Activated naive CD4-positive, alpha-beta T cell treated with anti-CD3 and anti-CD28 coated beads, Interleukin-2, amount 50 U/mL, for 16 hours (primary cell): ENCODE results near the gene FANCC.

Experiments used
- DNase-seq: peaks from one replicate; pipeline ENCODE4 v3.0.0-alpha.2; 2020

FANCC gene

DNA sequence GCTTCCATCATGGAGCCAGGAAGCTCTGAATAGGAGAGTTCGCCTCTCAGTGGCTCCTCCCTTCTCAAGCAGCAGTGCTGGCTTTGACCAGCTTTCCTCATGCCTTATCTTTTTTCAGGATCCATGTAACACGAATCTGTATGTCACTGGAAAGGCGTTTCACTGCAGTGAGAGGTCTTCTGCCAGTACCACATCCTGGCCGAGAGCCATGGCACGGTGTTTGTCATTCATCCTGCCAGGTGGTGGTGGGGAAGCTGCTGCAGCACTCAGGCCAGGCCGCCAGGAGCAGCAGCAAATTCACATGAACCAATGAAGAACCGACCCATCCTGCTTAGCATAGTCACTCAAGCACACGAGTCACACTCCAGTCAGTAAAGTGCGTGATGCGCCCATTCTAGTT lies 179.0 kb downstream of the FANCC start:
- DNase-seq: no peak

DNA sequence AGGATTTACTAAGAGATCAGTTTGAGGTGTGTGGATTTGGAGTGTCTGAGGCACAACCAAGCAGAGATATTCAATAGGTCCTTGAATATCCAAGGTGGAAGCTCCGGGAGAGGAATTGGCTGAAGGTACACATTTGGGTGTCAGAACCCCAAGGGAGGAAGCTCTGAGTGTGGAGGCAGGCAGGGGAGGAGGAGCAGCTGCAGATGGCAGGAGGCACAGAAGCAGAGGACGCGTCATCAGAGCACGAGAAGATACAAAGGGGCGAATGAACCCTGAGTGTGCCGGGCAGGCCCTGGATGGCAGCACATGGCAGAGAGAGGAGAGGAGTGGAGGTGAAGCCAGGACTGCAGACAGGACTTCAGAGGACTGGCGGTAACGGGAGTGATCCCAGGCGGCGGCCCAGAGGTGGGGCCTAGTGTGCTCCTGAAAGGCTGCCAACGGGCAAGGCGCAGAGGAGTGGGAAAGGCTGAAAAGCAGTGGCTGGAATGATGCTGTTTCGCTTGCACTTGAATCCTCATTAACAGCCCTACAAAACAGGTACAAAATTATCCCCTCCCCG lies 179.8 kb downstream of the FANCC start:
- no peak for DNase-seq

DNA sequence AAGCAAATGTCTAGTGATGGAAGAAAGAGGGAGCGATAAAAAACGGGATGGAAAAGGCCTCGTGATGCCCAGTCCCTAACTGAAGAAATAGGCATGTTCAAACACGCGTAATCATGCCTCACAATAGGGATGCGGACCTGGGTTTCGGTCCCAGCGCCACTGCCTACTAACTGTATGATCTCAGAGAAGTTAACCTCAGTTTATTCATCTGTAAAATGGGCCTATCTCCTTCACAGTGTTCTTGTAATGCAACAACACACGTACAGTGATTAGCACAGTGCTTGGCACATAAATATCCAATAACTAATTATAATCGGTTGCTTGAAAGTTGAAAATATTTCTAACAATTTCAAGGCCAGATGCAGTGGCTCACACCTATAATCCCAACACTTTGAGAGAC lies 181.8 kb downstream of the FANCC start:
- no peak for DNase-seq

DNA sequence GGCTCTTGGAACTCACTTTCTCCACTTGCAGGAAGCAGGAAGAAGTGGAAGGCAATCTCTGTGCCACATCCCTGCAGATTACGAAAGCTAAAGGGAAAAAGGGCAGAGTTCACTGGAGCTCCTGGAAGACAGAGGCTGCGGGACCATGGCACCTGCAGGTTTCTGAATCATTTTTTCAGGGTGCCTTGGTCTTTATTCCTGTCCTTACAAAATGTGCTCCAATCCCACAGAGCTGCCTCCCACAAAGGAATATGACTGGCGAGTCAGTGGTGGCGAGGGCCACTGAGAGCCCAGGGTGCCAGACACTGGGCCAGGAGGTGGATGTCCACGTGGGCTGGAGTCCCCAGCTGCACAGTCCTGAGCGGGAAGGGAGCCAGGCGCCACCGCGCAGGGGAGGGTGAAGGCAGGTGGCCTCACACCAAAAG lies 183.0 kb downstream of the FANCC start:
- no peak for DNase-seq

DNA sequence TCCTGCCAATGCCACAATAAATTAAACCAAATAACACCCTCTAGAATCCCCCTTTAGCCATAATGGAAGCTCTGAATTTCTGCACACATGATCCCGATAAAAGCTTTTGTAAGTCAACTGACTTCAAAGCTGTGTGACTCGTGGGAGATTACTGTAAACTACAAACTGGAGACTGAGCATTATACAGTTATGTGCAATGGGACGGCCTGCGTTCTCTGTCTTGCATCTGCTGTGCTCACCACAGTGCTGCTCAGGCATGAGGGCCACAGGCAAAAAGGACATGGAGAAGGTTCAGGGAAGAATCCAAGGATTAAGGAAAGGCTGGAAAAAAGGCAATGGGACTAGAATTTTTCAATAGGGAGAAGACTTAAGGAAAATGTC lies 184.2 kb downstream of the FANCC start:
- no peak for DNase-seq

DNA sequence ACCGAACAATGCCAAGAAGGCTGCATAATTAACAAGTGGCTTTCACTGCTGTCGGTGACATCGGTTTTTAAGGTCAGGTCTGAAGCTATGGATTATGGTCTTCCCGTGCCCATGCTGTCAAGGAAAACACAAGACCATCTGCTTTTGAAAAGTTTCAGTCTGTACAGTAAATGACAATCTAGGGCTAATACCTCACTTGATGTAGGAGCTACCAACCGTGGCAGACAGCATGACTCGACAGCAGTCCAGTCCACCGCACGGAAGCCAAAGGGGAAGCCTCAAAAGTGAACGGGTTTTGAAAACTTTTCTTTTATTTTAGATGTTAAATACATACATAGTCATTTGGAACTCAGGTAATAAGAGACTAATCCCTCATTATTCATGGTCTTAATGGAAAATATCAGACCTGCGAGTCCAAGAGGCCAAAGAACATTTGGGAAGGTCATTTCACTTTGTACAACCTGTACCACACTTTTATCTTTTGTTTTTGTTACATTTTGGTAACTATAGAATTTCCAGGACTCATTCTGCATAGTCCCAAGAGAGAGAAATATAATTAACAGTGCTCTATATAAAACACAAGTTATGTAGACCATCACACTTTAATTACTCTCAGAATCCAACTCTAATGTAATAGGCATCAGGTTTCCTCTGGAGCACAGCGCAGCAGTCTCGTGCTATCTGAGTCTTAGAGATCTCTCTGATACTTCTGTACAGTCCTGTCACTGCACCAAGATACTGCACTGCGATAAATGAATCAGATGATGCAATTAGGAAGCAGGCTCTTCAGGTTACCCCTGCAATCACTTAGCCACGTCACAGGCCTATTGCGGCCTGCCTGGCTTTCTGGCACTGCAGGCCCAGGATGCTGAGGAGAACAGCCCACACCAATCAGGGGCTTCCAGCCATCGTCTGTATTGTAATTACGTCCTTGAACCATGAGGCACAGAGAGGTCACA lies 184.9 kb downstream of the FANCC start:
- DNase-seq: no peak

DNA sequence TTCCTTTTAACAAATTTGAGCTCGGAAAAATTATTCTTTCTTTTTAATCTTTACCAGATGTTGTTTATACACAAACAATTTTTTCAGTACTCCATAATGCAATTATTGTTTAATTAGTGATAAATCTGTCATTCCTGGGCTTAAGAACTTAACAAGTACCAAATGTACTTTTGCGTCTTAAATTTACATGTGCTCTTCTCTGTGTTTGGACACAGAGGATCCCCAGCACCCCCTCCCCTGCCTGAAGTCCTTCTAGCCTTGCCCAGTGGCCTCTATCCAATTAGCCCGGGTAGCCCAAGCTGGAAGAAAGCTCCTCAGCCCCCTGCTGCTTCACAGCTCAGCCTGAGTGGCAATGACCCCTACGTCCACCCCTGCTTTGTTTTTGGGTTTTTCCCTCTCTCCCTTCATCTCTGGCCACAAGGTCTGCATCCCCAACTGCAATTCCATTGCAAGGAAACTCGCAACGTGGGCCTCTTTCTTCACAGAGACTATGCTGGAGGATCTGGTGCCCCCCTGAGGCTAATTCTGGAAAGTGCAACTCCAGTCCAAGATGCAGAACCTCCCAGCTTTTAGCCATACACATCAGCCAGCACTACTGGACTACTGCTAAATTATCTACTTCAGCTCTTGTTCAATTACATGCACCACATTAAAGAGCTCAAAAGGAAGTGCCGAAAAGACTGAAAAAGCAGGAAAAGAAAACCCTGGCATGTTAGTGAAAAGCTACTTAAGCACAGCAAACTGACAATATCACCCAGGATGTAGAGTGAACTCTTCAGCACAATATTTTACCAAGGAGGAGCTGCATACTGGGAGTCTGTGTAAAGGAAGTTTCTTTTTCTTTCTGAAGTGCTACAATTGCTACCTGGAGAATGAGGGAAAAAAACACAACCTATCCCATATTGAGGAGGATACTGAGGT lies 186.2 kb downstream of the FANCC start:
- peak; percentile 38 for DNase-seq

DNA sequence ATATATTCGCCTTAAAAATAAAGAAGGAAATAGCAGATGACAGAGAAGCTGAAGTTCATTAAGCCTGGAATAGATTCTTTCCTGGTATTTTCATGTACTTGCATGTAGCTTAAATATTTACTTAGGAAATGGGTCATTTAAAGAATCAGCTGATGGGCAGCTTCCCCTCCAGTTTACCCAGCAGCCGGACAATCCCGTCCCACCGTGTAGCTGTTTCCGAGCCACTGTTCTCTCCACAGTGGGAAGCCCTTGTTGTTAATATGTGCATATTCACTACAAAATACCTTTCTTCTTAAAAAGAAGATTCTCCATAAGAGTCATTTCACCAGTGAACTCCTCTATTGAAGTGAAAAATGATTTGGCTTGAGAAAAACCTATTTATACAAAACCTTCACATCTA lies 187.0 kb downstream of the FANCC start:
- no peak for DNase-seq

DNA sequence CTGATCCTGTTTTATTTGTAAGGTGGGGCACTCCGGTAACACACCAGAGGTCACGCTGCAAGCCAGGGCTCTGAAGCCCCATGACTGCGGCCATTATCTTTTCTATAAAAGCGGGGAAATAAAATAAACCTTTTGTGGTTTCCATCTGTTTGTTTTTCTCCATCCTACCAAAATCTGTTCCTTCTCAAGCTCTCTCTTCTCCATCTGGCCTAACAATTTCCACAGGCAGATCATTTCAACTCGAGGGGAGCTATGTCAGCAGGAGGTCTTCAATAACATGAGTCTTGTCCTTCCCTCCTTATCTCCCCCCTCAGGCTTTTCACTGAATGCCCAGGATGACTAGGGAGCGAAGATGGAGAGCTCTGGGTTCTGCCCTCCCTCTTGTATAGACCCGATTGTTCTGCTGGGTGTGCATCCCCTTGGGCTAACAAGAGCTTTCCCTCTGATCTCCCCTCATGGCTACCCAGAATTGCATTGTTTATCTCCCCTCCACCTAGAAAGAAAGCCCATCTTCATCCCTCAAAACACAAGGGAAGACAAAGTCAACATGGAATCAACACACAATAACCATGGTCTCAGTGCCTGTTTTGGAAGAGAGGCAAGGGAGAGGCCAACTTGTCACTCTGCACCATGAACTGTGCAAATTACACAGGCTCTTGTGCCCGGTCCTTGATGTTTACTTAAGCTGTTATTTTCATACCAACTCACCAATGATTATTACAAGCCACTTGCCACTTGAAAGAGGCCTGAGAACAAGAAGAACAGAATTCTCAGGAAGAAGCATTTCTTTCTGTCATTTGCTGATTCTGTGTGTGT lies 187.8 kb downstream of the FANCC start:
- no peak for DNase-seq

DNA sequence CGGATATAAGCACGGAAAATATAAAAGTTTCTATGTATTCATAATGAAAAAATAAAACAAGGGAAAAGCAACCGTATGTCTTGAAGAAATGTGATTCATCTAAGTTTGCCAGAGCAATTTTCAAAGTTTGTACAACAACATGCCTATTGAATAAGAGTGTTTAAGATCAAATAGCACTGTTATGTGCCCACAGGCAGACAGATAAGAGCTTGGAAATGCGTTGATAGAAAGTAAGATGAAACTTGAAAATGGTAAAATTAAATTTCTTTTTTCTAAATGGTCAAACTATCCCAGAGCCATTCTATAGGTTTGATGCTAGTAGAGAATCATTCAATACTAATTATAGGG lies 189.4 kb downstream of the FANCC start:
- DNase-seq: no peak

DNA sequence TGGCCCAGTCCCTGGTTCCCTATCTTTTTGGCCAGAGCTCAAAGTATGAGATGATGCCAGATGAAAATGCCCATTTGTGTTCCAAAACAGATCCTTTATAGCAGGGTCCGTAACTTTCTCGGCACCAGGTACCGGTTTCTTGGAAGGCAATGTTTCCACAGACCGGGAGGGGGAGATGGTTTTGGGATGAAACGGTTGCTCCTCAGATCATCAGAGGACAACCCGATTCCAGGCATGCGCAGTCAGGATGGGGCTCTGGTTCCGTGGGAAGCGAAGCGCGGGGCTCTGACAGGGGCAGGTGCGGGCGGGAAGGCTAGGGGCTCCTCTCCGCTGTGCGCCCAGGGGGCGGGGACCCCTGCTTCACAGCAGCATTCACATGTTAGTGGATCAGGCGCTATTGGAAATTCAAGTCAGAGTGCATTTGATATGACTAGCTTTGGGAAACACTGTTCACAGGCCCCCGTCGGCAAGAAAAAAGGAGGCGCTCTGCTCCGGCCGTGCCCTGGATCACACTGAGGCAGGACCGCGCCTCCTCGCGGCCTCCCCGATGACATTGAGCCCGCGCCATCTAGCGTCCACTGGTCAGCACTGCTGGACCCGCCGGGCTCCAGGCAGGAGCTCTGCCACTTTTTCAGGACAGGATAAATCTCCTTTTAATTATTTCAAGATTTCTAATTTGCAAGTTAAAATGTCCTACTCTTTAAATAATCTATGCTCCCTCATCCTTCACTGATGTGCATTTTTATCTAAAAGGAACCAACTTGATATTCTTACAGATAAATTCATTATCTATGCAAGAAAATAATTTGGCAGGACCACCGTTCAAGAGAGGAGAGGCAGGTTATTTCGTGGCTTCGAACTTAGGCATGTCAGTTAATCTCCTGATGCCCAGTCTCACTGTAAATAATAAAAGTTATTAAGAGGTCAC lies 190.0 kb downstream of the FANCC start:
- DNase-seq: peak; percentile 71

DNA sequence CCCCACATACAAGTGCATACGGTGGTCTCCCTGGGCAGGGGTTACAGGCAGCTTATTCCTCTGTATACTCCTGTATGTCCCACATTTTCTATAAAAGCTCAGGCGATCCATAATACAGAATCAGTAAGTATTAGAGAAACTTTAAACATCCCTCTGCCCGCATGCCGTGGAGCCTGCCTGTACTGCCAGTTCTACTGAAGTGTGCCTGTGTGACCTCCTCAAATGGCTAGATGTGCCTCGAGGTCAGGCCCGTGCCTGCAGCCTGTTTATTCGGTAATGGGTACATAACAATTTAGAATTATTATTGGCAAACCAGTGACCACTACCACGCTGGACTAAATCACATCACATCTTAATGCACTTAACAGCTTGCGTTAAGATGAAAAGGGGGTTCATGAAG lies 190.8 kb downstream of the FANCC start:
- no peak for DNase-seq

DNA sequence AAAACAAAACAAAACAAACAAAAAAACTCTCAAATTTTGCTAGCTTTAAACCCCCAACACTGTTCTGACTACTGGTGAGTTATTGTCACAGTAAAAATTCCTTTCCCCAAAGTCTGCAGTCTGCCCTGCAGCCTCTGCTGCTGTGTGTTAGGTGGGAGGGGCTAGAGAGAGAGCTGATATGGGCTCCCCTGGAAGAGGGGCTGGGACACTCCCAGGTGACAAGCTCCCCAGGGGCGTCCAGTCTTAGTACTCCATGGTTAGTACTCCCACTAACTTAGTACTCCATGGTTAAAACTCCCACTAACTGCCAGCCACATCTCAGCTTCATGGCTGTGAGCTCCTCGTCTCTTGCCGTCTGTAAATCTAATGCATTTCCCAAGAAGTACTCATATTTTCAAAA lies 191.9 kb downstream of the FANCC start:
- DNase-seq: no peak

DNA sequence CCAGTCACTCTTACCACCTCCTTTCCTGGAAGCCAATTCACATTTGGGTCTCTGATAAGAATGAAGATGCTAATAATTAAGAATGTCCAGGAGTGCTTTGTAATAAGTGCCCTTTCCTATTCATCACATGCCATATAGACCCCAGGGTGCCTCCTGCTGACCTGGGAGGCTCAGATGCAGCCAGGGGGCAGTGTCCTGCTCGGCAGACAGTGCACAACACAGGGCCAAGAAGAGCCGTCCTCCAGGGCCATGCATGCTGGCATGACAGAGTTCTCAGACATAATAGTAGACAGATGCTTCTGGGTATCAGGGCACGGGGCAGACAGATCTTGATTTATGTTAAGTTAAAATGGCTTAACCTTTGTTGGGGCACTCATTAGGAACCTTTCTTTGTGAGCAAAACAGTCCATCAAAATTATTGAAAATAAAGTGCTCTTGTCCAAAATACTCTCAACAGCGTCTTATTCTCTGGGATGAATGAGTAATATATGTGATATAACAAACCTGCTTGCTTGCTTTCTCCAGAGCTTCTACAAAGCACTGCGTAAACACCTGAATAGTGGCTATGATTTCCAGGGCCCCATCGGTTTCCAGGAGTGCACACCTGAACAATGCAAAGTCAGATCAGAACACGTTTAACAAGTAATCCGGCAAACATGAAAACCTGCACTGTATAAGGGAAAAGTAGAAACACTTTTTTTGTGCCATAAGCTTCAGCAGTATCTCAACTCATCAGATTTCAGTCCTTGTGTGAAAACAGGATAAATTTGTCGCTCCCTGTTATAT lies 192.7 kb downstream of the FANCC start:
- DNase-seq: no peak

DNA sequence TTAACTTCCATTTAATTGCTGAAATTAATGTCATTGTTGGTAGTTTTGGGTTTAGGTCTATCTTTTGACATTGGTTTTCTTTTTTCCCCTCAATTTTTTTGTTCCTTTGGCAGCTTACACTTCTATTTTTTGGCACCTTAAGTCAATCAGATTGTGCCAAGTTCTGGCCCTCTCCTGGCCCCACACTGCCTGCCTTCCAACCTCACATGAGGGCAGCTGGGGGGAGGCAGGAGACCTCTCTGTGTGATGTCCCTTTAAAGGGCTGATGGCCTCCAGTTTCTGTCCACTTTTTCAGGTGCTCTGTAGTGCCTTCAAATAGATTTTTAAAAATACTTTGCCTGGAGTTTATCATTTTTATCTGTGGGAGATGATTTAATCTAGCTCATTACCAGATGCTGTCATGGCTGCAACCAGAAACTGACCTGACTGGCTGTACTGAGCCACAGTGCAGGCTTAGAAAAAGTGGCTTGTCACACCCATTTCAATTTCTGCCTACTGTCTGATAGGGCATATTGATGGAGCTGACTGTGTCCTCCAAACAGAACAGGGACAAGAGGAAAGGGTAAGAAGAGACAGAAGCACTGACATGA lies 196.6 kb downstream of the FANCC start:
- DNase-seq: no peak

DNA sequence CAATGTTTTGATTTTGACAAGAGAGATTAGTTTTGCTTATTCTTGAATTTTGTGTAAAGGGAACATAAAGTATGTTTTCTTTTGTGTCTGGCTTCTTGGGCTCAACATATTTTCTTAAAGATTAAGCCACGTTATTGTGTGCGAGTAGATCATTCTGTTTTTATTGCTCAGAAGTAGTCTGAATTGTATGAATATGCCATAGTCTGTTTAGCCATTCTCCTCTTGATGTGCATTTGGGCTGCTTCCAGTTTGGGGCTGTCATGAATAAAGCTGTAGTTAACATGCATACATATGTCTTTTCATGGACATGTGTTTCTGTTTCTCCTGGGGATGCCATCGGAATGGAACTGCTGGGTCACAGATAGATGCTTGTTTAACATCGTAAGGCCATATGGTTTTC lies 198.9 kb downstream of the FANCC start:
- DNase-seq: no peak

DNA sequence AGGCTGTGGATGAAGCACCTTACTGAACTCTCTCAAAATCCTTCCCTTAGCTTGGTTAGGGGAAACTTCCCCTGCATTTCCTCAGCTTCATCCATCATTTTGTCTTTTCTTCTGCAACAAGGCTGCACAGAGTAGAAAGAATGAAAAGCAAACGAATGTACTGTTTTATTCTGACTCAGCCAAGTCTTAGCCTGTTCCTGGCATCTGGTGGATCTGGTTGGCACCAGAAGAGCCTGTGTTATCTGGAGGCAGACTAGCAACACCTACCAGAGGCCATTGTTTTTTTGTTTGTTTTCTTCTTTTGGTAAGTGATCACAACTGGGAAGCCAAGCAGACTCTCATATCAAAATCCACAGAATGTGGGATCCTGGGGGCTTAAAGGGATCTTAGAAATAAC lies 200.7 kb downstream of the FANCC start:
- DNase-seq: no peak

DNA sequence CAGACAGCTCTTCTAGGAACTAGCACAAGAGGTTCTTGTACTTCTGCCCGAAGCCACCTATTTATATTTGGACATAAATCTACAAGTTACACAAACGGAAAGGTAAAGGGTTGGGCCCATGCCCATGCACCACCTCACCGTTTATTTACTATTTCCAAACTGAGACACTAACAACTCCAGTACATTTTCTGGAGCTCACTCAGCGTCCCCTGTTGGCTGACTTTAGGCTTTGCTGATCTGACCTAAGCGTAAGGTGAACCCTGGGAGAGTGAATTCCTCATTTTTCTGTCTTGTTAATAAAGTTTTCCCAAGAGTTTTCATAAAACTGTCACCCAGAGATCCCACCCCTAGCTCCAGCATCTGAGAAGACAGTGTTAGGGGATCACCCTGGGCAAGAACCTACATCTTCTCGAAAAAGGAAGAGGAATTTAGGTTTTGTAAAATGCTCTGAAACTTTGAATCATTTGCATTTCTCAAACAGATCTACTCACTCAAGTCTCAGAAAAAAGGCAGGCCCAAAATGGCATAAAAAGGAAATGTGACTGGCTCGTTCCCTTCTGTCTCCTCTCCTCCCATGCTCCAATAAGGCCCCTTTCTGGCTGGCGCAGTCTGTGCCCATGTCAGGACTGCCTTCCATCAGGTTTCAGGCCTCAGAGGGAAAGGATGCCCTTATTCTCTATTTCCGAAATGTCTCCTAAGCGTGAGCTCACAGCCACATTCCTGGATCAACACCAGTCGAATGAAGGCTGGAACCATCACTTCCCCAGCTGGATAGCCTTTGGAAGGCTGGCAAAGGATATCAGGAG lies 201.3 kb downstream of the FANCC start:
- no peak for DNase-seq

DNA sequence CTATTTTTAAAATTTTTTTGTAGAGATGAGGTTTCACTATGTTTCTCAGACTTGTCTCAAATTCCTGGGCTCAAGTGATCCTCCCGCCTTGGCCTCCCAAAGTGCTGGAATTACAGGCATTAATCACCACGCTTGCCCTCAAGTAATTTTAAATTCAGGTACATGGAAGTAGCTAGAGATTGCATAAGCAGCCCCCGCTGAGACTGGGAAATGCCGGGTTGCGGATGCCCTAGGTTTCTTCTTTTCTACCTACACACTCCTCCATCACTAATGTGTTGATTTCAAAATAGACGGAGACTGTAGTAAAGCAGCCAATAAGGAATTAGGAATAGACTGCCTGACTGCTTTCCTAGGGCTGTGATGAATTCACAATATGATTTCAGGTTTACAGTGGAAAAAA lies 202.4 kb downstream of the FANCC start:
- DNase-seq: no peak
